Endothelial cell (in vitro differentiated cells): ENCODE measurements around the gene PSRC1. TPM values are rescaled to one million over a fixed set of nuclear protein-coding genes. Genes with fewer than 3 reads are reported as not detected.

ENCODE experiments used
- DNase-seq: peaks from one replicate; pipeline ENCODE4 v3.0.0; 2021; ENCODE audit warnings: low spot score
- H3K27ac Mint-ChIP-seq: one replicate; pipeline ENCODE4 v1.8.0; 2021; ENCODE audit warnings: mixed read lengths, inconsistent platforms; ENCODE audit not compliant: unreplicated experiment
- H3K27me3 Mint-ChIP-seq: one replicate; pipeline ENCODE4 v1.8.0; 2021; ENCODE audit warnings: mild to moderate bottlenecking, moderate library complexity, mixed read lengths, inconsistent platforms; ENCODE audit not compliant: unreplicated experiment
- H3K36me3 Mint-ChIP-seq: one replicate; pipeline ENCODE4 v1.8.0; 2021; ENCODE audit warnings: mild to moderate bottlenecking, low read depth, mixed read lengths, inconsistent platforms; ENCODE audit not compliant: unreplicated experiment
- H3K4me1 Mint-ChIP-seq: one replicate; pipeline ENCODE4 v1.8.0; 2021; ENCODE audit warnings: mild to moderate bottlenecking, mixed read lengths, inconsistent platforms; ENCODE audit not compliant: unreplicated experiment
- H3K4me3 Mint-ChIP-seq: one replicate; pipeline ENCODE4 v1.8.0; 2021; ENCODE audit warnings: mild to moderate bottlenecking, mixed read lengths, inconsistent platforms; ENCODE audit not compliant: unreplicated experiment
- H3K9me3 Mint-ChIP-seq: one replicate; pipeline ENCODE4 v1.8.0; 2021; ENCODE audit warnings: mixed read lengths, inconsistent platforms; ENCODE audit not compliant: unreplicated experiment
- total RNA-seq: library from RNA; stranded (reverse); fragmentation: NEBNext Ultra II Directional; extraction: Animal tissue kit (Norgen Biotek cat#: 25700); gene quantifications from one replicate; pipeline ENCODE4 v1.2.1, GENCODE V29; 2021; ENCODE audit not compliant: unreplicated experiment
- TF ChIP-seq, protein P1 (sequence below): fragments of 200-600 bp; sonication (generic); IDR thresholded peaks from one replicate; pipeline ENCODE4 v1.5.0; 2021; ENCODE audit warnings: antibody characterized with exemption; ENCODE audit not compliant: unreplicated experiment

PSRC1 gene
- total RNA-seq, 1 donor from 2014 or later, result 9.7 TPM

DNA sequence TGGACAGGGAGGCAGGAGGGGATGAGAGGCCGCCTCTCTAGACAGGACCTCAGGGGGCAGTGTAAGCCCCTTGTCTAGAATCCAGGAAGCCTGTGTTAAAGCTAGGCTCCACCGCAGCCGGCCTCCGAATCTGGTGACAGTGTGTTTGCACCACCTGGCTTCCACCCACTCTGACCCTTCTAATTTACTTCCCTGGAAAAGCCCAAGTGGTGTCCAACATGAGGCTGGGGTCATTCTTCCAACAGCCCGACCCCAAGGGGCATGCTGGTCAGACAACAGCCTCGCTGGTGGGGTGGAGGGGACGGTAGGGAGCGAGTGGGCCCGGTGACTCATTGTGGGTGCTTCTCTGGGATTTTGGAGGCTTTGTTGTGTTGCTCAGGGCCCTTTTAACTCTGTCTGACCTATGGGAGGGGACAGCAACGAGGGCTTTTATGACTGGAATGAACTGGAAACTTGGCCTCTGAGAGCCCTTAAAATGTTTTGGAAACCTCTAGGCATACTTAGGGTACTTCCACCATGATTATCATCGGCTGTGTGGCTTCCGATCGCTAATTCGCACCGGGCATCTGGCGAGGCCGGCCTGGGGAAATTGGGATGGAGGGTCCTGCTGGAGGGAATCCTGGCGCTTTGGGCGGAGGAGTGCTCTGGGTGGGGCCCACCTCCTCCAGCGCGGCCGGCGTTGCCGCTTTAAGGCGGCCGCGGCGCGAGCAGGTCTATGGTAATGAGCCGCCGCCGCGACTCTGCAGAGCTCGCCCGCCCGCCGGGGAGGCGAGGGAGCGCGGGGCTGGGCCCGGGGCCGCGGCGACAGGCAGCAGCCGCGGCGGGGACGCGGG lies 33.9 kb downstream of the PSRC1 start, which contains the start of gene CELSR2:
CELSR2 (plus strand) TSS at position 743 of the 833 bp plus-strand sequence. CDS start 541 bp downstream, outside the sequence.
- Mint-ChIP-seq H3K27me3 (peaks cover 19% of the 10 kb centered on the region), H3K27ac (no peak within 1 kb of the TSS), H3K9me3 (no peaks in the 10 kb centered on the region), H3K4me3 (no peak within 1 kb of the TSS), H3K36me3 (no peaks in the 10 kb centered on the region), H3K4me1 (peaks cover 13% of the 10 kb centered on the region)
- DNase-seq, result peak; percentile 60
- TF ChIP-seq, protein P1, sequence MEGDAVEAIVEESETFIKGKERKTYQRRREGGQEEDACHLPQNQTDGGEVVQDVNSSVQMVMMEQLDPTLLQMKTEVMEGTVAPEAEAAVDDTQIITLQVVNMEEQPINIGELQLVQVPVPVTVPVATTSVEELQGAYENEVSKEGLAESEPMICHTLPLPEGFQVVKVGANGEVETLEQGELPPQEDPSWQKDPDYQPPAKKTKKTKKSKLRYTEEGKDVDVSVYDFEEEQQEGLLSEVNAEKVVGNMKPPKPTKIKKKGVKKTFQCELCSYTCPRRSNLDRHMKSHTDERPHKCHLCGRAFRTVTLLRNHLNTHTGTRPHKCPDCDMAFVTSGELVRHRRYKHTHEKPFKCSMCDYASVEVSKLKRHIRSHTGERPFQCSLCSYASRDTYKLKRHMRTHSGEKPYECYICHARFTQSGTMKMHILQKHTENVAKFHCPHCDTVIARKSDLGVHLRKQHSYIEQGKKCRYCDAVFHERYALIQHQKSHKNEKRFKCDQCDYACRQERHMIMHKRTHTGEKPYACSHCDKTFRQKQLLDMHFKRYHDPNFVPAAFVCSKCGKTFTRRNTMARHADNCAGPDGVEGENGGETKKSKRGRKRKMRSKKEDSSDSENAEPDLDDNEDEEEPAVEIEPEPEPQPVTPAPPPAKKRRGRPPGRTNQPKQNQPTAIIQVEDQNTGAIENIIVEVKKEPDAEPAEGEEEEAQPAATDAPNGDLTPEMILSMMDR, result no peak

DNA sequence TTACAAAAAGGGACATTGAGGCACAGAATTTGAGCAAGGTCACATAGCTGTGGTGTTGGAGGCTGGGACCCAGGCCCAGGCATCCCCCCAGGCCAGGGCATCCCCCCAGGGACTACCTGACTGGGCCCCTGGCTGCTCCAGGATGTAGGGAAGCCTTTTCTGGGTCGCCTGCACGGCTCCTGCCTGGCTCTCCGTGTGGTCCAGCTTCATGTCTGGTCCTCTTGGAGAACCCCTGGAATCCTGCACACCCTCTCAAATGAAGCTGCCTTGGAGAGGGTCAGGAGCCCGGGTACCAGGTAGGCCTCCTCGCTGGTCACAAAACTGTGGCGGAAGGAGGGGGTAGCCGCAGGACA lies 34.5 kb downstream of the PSRC1 start:
- no peaks in the 10 kb centered on the region for H3K9me3 Mint-ChIP-seq
- TF ChIP-seq, protein P1, result no peak
- no peak overlapping the region for H3K4me3 Mint-ChIP-seq
- no peaks in the 10 kb centered on the region for H3K36me3 Mint-ChIP-seq
- H3K27me3 Mint-ChIP-seq, result peaks cover 19% of the 10 kb centered on the region
- no peak overlapping the region for H3K27ac Mint-ChIP-seq
- H3K4me1 Mint-ChIP-seq, result peaks cover 10% of the 10 kb centered on the region
- DNase-seq, result no peak

DNA sequence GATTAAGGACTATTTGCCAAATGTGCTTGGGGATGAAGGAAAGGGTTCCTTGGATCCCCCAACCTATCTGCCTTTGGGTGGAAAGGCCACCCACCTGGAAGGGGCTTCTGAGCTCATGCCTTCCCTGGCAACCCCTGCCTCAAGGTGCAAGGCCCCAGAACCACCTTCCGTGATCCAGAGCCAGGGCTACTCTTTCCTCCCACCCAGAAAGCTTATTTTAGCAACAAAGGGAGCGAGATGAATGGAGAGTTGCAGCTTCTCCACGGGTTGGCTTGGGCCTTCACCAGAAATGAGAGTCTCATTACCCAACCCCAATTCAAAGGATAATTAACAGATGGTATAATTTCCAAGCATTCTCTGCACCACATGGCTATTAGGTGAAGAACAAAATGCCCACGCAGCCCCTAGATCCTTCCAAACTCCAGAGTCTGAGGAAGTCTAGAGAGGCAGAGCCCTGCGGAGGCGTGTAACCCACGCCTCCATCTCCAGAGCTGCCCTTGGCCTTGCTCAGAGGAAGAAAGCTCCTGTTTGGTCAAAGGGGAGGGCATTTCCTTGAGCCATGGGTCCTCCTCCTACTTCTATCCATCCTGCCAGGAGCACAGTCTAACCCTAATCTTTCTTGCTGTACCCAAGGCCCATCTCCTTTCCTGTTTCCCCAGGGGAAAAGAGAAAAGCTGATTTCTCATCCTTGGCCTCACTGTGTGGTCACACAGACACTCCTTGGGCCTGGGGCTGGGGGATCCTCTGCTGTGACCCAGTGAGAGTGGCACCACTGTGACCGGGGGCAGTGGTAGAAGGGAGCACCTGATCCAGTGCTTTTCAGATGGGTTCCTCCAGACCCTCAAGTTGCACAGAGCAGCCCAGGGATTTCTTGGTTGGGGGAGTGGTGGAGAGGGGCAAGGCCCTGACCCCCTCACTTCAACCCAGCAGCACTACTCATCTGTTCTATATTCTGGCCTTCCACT lies 35.3 kb downstream of the PSRC1 start:
- Mint-ChIP-seq H3K27me3 (peaks cover 19% of the 10 kb centered on the region), H3K27ac (no peak overlapping the region), H3K4me1 (peaks cover 10% of the 10 kb centered on the region), H3K36me3 (peaks cover 2% of the 10 kb centered on the region), H3K4me3 (no peak overlapping the region), H3K9me3 (no peaks in the 10 kb centered on the region)
- DNase-seq, result no peak
- TF ChIP-seq, protein P1, result no peak

DNA sequence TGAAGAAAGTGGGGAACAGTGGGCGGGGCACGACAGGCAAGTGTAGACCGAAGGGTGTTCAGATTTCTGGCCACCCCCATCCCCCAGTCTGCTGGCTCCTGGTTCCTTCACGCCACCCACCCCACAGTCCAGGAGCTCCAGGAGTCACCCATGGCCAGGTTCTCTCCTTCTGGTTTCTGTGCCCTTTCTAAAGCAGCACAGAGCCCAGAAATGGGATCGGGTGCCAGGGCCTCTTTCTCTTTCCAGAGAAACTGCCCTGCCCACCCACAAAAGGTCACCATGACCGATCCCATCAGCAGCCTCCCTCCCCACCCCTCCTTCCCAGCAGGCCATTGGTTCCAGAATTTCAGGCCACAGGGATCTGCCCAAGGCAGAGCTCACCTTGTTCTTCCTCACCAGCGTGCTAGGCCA lies 36.8 kb downstream of the PSRC1 start:
- H3K4me3 Mint-ChIP-seq, result no peak overlapping the region
- DNase-seq, result no peak
- no peak overlapping the region for H3K27ac Mint-ChIP-seq
- H3K9me3 Mint-ChIP-seq, result no peaks in the 10 kb centered on the region
- TF ChIP-seq, protein P1, result no peak
- H3K36me3 Mint-ChIP-seq, result peaks cover 8% of the 10 kb centered on the region
- peaks cover 24% of the 10 kb centered on the region for H3K4me1 Mint-ChIP-seq
- peaks cover 12% of the 10 kb centered on the region for H3K27me3 Mint-ChIP-seq
